ENCODE results near the gene NABP1. TPM values are rescaled to one million over a fixed set of nuclear protein-coding genes. Genes with fewer than 3 reads are reported as not detected.

The NABP1 gene
- polyA plus RNA-seq, 1 donor, result 16.0 TPM

- no peak for DNase-seq
Observed at GRCh38 chr2:191682126-191682525, 4.2 kb downstream of the NABP1 start.

GRCh38 chr2:191686066-191686465 is 8.1 kb downstream of the NABP1 start:
- DNase-seq, result no peak

GRCh38 chr2:191686729-191687128 is 8.8 kb downstream of the NABP1 start:
- DNase-seq, result no peak

- no peak for DNase-seq
Observed at GRCh38 chr2:191687867-191688266, 9.9 kb downstream of the NABP1 start.

GRCh38 chr2:191688934-191689695 is 11.2 kb downstream of the NABP1 start:
- DNase-seq, result no peak

- DNase-seq, result no peak
Observed at GRCh38 chr2:191690327-191690726, 12.4 kb downstream of the NABP1 start.

GRCh38 chr2:191691016-191691735 is 13.2 kb downstream of the NABP1 start:
- DNase-seq, result peak; percentile 66

GRCh38 chr2:191691898-191692297 is 14.0 kb downstream of the NABP1 start:
- DNase-seq, result no peak

- no peak for DNase-seq
Observed at GRCh38 chr2:191692502-191693115, 14.7 kb downstream of the NABP1 start.

- DNase-seq, result no peak
Observed at GRCh38 chr2:191693166-191693565, 15.2 kb downstream of the NABP1 start.

- no peak for DNase-seq
Observed at GRCh38 chr2:191693778-191694177, 15.8 kb downstream of the NABP1 start.

GRCh38 chr2:191696001-191696400 is 18.1 kb downstream of the NABP1 start:
- DNase-seq, result peak; percentile 40

GRCh38 chr2:191696966-191697365 is 19.0 kb downstream of the NABP1 start:
- no peak for DNase-seq

- DNase-seq, result no peak
Observed at GRCh38 chr2:191697870-191698269, 19.9 kb downstream of the NABP1 start.

GRCh38 chr2:191699341-191699945 is 21.5 kb downstream of the NABP1 start:
- DNase-seq, result no peak

- no peak for DNase-seq
Observed at GRCh38 chr2:191701029-191701428, 23.1 kb downstream of the NABP1 start.

GRCh38 chr2:191701696-191702095 is 23.8 kb downstream of the NABP1 start:
- DNase-seq, result no peak

- no peak for DNase-seq
Observed at GRCh38 chr2:191703079-191703725, 25.3 kb downstream of the NABP1 start.

- no peak for DNase-seq
Observed at GRCh38 chr2:191705084-191705483, 27.1 kb downstream of the NABP1 start.

- DNase-seq, result no peak
Observed at GRCh38 chr2:191705701-191706100, 27.8 kb downstream of the NABP1 start.

GRCh38 chr2:191706791-191707190 is 28.9 kb downstream of the NABP1 start:
- DNase-seq, result no peak

- DNase-seq, result no peak
Observed at GRCh38 chr2:191707542-191707941, 29.6 kb downstream of the NABP1 start.
